NK-92 (cell line): ENCODE data around the gene ZNF316.
"Not testable (repeated sequence)": the region's sequence is repeated elsewhere in the genome, so short reads cannot be mapped to it uniquely, and the experiment has no call there.

Experiments
- DNase-seq: peaks from one replicate; lab custom pipeline; 2025; ENCODE audit not compliant: unreplicated experiment; lab: John Stamatoyannopoulos, UW

The ZNF316 gene

GRCh38 chr7:6621195-6622133, 15.7 kb upstream of the ZNF316 start:
- DNase-seq: no peak

- no peak for DNase-seq
Observed at GRCh38 chr7:6622134-6622710, 14.9 kb upstream of the ZNF316 start.

GRCh38 chr7:6623589-6624245, 13.4 kb upstream of the ZNF316 start:
- DNase-seq: no peak

GRCh38 chr7:6624246-6624611, 12.9 kb upstream of the ZNF316 start:
- DNase-seq: no peak

- no peak for DNase-seq
Observed at GRCh38 chr7:6628045-6628444, 9.1 kb upstream of the ZNF316 start.

- no peak for DNase-seq
Observed at GRCh38 chr7:6630007-6630849, 6.9 kb upstream of the ZNF316 start.

GRCh38 chr7:6631605-6632004, 5.5 kb upstream of the ZNF316 start:
- DNase-seq: no peak

GRCh38 chr7:6634021-6634420, 3.1 kb upstream of the ZNF316 start:
- no peak for DNase-seq

- not testable (repeated sequence) for DNase-seq
Observed at GRCh38 chr7:6634971-6635370, 2.1 kb upstream of the ZNF316 start.

- no peak for DNase-seq
Observed at GRCh38 chr7:6637544-6638229, 569 bp downstream of the ZNF316 start.

- DNase-seq: no peak
Observed at GRCh38 chr7:6639032-6639431, 1.9 kb downstream of the ZNF316 start.

- no peak for DNase-seq
Observed at GRCh38 chr7:6639627-6640026, 2.5 kb downstream of the ZNF316 start.

- DNase-seq: no peak
Observed at GRCh38 chr7:6640246-6640721, 3.2 kb downstream of the ZNF316 start.

GRCh38 chr7:6641305-6642035, 4.4 kb downstream of the ZNF316 start:
- DNase-seq: no peak

- no peak for DNase-seq
Observed at GRCh38 chr7:6642239-6642839, 5.2 kb downstream of the ZNF316 start.

- no peak for DNase-seq
Observed at GRCh38 chr7:6642861-6643640, 5.9 kb downstream of the ZNF316 start.

GRCh38 chr7:6643915-6644625, 7.0 kb downstream of the ZNF316 start:
- DNase-seq: no peak

GRCh38 chr7:6644728-6645127, 7.6 kb downstream of the ZNF316 start:
- no peak for DNase-seq
